GM12891 (cell line): ENCODE data around the gene ZNF569.
"Not testable (repeated sequence)": the region's sequence is repeated elsewhere in the genome, so short reads cannot be mapped to it uniquely, and the experiment has no call there.

ENCODE experiments used
- DNase-seq: peaks from one replicate; pipeline ENCODE4 v3.0.0; 2011; ENCODE audit warnings: low spot score; ENCODE audit not compliant: insufficient read length
- FAIRE-seq: peaks from 2 replicates; lab custom pipeline; 2011; peaks lifted over from hg19 to GRCh38; lab: Jason Lieb, UNC
- PAX5 ChIP-seq: IDR thresholded peaks from 2 replicates; pipeline ENCODE4 v1.6.1; 2011; ENCODE audit warnings: low read length, moderate library complexity, mild to moderate bottlenecking; ENCODE audit not compliant: insufficient read depth, severe bottlenecking
- POLR2A ChIP-seq: IDR thresholded peaks from 2 replicates; pipeline ENCODE4 v1.6.1; 2011; ENCODE audit warnings: low read depth, low read length, control low read depth
- POLR2AphosphoS5 ChIP-seq: IDR thresholded peaks from 2 replicates; pipeline ENCODE4 v1.6.1; 2011; ENCODE audit warnings: low read depth, low read length, control low read depth
- POU2F2 ChIP-seq: IDR thresholded peaks from 2 replicates; pipeline ENCODE4 v1.6.1; 2011; ENCODE audit warnings: low read depth, mild to moderate bottlenecking, control low read depth, low read length, moderate library complexity
- SPI1 ChIP-seq: IDR thresholded peaks from 2 replicates; pipeline ENCODE4 v1.6.1; 2011; ENCODE audit warnings: low read depth, low read length, control low read depth
- TAF1 ChIP-seq: IDR thresholded peaks from 2 replicates; pipeline ENCODE4 v1.6.1; 2011; ENCODE audit warnings: low read depth, low read length, control low read depth

The ZNF569 gene

DNA sequence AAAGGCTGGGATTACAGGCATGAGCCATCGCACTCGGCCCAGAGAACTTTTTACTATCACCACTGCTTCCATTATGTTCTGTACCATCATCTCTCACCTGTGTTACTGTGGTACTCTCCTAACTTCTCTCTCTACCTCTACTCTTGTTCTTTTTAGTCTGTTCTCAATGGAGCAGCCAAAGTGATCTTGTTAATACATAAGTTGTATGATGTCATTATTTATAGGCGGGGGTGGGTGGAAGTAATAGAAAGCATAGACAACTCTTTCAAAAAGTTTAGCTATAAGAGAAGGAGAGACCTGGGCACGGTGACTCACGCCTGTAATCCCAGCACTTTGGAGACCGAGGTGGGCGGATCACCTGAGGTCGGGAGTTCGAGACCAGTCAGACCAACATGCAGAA, 4.9 kb upstream of the ZNF569 start:
- FAIRE-seq = no peak
- no peak for TF ChIP-seq PAX5
- TF ChIP-seq SPI1 = no peak
- no peak for TF ChIP-seq POLR2A
- no peak for TF ChIP-seq POLR2AphosphoS5
- TF ChIP-seq TAF1 = no peak
- TF ChIP-seq POU2F2 = no peak
- no peak for DNase-seq

- FAIRE-seq = no peak
- no peak for DNase-seq
- no peak for TF ChIP-seq PAX5
- TF ChIP-seq POU2F2 = no peak
- no peak for TF ChIP-seq TAF1
- TF ChIP-seq POLR2AphosphoS5 = no peak
- TF ChIP-seq POLR2A = no peak
- no peak for TF ChIP-seq SPI1
Observed at GRCh38 chr19:37470216-37470615, 3.0 kb upstream of the ZNF569 start.

GRCh38 chr19:37468961-37469777, 1.9 kb upstream of the ZNF569 start, which contains the start of gene ZNF570:
ZNF570 (plus strand) TSS chr19:37469356; CDS start chr19:37470355, 999 bp downstream.
- peak; percentile 60 for DNase-seq
- FAIRE-seq = peak; percentile 91
- TF ChIP-seq SPI1 = no peak
- peak; percentile 27; the same call in 1 of the 2 replicates for TF ChIP-seq TAF1
- peak; percentile 42; the same call in 1 of the 2 replicates for TF ChIP-seq POU2F2
- TF ChIP-seq POLR2A = peak; percentile 72
- no peak for TF ChIP-seq PAX5
- TF ChIP-seq POLR2AphosphoS5 = peak; percentile 72; the same call in 1 of the 2 replicates

GRCh38 chr19:37467608-37468090, 405 bp upstream of the ZNF569 start:
- DNase-seq (no peak), FAIRE-seq (no peak)
- TF ChIP-seq PAX5 = no peak
- TF ChIP-seq SPI1 = no peak
- TF ChIP-seq POLR2AphosphoS5 = no peak
- TF ChIP-seq POU2F2 = no peak
- no peak for TF ChIP-seq POLR2A
- no peak; the same call in 1 of the 2 replicates for TF ChIP-seq TAF1

DNA sequence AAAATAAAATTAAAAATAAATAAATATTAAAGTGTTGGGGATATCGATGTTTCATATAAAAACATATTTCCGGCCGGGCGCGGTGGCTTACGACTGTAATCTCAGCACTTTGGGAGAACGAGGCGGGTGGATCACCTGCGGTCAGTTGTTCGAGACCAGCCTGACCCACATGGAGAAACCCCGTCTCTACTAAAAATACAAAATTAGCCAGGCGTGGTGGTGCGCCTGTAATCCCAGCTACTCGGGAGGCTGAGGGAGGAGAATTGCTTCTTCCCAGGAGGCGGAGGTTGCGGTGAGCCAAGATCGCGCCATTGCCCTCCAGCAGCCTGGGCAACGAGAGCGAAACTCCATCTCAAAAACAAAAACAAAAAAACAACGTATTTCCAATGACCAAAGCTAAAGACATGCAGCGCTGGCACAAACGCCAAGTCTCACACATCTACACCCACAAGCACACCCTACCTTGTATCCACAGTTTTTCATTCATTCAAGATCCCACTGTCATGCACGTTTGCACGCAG, 907 bp downstream of the ZNF569 start:
- DNase-seq (no peak), FAIRE-seq (no peak)
- TF ChIP-seq PAX5 = no peak
- TF ChIP-seq POU2F2 = no peak
- no peak for TF ChIP-seq SPI1
- no peak for TF ChIP-seq POLR2A
- no peak for TF ChIP-seq TAF1
- no peak for TF ChIP-seq POLR2AphosphoS5

DNA sequence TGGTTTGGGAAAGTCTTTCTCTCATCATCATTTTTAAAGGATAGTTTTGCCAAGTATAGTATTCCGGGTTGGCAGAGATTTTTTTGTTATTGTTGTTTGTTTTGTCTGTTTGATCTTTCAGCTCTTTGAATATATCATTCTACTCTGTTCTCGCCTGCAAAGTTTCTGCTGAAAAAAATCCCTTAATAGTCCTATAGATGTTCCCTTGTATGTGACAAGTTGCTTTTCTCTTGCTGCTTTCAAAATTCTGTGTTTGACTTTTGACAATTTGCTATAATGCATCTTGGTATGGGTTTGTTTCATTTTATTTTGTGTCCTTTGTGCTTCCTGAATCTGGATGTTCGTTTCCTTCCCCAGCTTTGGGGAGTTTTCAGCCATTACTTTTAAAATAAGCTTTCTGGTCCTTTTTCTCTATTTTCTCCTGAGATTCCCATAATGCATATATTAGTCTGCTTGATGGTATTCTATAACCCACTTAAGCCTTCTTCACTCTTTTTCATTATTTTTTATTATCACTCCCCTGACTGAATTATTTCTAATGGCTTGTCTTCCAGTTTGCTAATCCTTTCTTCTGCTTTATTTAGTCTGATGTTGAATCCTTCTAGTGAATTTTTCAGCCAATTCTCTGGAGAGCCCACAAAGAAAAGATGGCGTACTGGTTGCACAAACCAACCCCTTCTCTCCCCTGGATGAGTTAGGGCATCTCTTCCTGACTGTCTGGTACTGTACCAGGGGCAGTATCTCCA, 14.6 kb downstream of the ZNF569 start:
- TF ChIP-seq POLR2A = no peak
- TF ChIP-seq POU2F2 = no peak
- TF ChIP-seq SPI1 = no peak
- TF ChIP-seq TAF1 = no peak
- TF ChIP-seq POLR2AphosphoS5 = no peak
- TF ChIP-seq PAX5 = no peak
- DNase-seq = no peak
- FAIRE-seq = no peak

DNA sequence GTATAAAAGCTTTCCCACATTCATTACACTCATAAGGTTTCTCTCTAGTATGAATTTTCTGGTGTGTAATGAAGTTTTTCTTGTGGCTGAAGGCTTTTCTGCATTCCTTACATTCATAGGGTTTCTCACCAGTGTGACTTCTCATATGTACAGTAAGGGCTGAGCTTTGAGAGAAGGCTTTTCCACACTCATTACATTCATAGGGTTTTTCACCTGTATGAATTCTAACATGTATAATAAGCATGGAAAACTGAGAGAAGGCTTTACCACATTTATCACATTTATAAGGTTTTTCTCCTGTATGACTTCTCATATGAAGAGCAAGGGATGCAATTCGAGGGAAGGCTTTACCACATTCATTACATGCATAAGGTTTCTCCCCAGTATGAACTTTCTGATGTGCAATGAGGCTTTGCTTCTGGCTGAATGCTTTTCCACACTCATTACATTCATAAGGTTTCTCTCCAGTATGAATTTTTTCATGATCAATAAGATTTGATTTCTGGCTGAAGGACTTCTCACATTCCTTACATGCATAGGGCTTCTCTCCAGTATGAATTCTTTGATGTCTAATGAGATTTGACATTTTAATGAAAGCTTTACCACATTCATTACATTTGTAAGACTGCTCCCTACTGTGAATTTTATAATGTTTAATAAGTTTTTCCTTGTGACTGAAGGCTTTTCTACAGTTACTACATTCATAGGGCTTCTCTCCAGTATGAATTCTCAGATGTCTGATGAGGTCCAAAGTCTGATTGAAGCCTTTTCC, 53.7 kb downstream of the ZNF569 start:
- DNase-seq = no peak
- no peak for TF ChIP-seq SPI1
- TF ChIP-seq PAX5 = no peak
- TF ChIP-seq POLR2A = no peak
- no peak for TF ChIP-seq POLR2AphosphoS5
- no peak for FAIRE-seq

GRCh38 chr19:37412700-37413099, 54.5 kb downstream of the ZNF569 start:
- no peak for TF ChIP-seq SPI1
- no peak for TF ChIP-seq POLR2A
- TF ChIP-seq POU2F2 = no peak
- TF ChIP-seq POLR2AphosphoS5 = no peak
- no peak for TF ChIP-seq PAX5
- TF ChIP-seq TAF1 = no peak
- FAIRE-seq = no peak
- DNase-seq = no peak

DNA sequence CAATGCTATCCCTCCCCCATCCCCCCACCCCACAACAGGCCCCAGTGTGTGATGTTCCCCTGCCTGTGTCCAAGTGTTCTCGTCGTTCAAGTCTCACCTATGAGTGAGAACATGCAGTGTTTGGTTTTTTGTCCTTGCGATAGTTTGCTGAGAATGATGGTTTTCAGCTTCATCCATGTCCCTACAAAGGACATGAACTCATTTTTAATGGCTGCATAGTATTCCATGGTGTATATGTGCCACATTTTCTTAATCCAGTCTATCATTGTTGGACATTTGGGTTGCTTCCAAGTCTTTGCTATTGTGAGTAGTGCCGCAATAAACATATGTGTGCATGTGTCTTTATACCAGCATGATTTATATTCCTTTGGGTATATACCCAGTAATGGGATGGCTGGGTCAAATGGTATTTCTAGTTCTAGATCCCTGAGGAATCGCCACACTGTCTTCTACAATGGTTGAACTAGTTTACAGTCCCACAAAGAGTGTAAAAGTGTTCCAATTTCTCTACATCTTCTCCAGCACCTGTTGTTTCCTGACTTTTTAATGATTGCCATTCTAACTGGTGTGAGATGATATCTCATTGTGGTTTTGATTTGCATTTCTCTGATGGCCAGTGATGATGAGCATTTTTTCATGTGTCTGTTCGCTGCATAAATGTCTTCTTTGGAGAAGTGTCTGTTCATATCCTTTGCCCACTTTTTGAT, 61.0 kb downstream of the ZNF569 start:
- not testable (repeated sequence) for FAIRE-seq, DNase-seq

GRCh38 chr19:37403403-37403802, 63.8 kb downstream of the ZNF569 start:
- no peak for TF ChIP-seq SPI1
- TF ChIP-seq POLR2A = no peak
- TF ChIP-seq PAX5 = no peak
- no peak for DNase-seq
- FAIRE-seq = no peak
